Stimulated activated CD4-positive, alpha-beta T cell treated with anti-CD3 and anti-CD28 coated beads, TNF-alpha, amount 100 ng/mL, for 4 hours (primary cell): ENCODE measurements around the gene SLCO2A1.

Experiments used
- DNase-seq, 3 experiments: peaks; one replicate each; pipeline ENCODE4 v3.0.0-alpha.2; 2020; ENCODE audit warnings: low read depth in 3 of 3

SLCO2A1 gene

GRCh38 chr3:134060561-134061385 is 31.0 kb upstream of the SLCO2A1 start:
- DNase-seq: no peak

- no peak for DNase-seq
Observed at GRCh38 chr3:134059671-134060560, 30.2 kb upstream of the SLCO2A1 start.

GRCh38 chr3:134059035-134059601 is 29.4 kb upstream of the SLCO2A1 start:
- no peak for DNase-seq

GRCh38 chr3:134057654-134058110 is 28.0 kb upstream of the SLCO2A1 start:
- no peak for DNase-seq

GRCh38 chr3:134057006-134057653 is 27.4 kb upstream of the SLCO2A1 start:
- no peak for DNase-seq

- no peak for DNase-seq
Observed at GRCh38 chr3:134056464-134056891, 26.8 kb upstream of the SLCO2A1 start.

GRCh38 chr3:134055661-134056060 is 25.9 kb upstream of the SLCO2A1 start:
- DNase-seq: no peak

- no peak for DNase-seq
Observed at GRCh38 chr3:134054881-134055280, 25.2 kb upstream of the SLCO2A1 start.

- no peak for DNase-seq
Observed at GRCh38 chr3:134054231-134054630, 24.5 kb upstream of the SLCO2A1 start.

GRCh38 chr3:134052370-134052769 is 22.6 kb upstream of the SLCO2A1 start:
- DNase-seq: no peak

GRCh38 chr3:134049676-134050075 is 20.0 kb upstream of the SLCO2A1 start:
- DNase-seq: no peak

- DNase-seq: no peak
Observed at GRCh38 chr3:134048278-134048996, 18.7 kb upstream of the SLCO2A1 start.

- no peak for DNase-seq
Observed at GRCh38 chr3:134044459-134044858, 14.7 kb upstream of the SLCO2A1 start.

- DNase-seq: no peak
Observed at GRCh38 chr3:134040066-134040465, 10.3 kb upstream of the SLCO2A1 start.

GRCh38 chr3:134039161-134039862 is 9.6 kb upstream of the SLCO2A1 start:
- no peak for DNase-seq

GRCh38 chr3:134038716-134039115 is 9.0 kb upstream of the SLCO2A1 start:
- no peak for DNase-seq

GRCh38 chr3:134038071-134038491 is 8.4 kb upstream of the SLCO2A1 start:
- no peak for DNase-seq

GRCh38 chr3:134037168-134037567 is 7.4 kb upstream of the SLCO2A1 start:
- DNase-seq: no peak

- DNase-seq: no peak
Observed at GRCh38 chr3:134036291-134036690, 6.6 kb upstream of the SLCO2A1 start.

- DNase-seq: no peak
Observed at GRCh38 chr3:134035836-134036235, 6.1 kb upstream of the SLCO2A1 start.
